DOHH2 (cell line): Measurements from ENCODE around the gene ITPR1.

ENCODE experiments used
- H3F3A ChIP-seq: fragments of 200-600 bp; sonication (generic), shearing (Covaris generic); 2 replicates; pipeline ENCODE4 v1.6.0; 2016; ENCODE audit warnings: antibody characterized with exemption, mild to moderate bottlenecking; ENCODE audit not compliant: control insufficient read depth, insufficient read depth
- H3K27ac ChIP-seq: fragments of 200-600 bp; sonication (generic); 2 replicates; pipeline ENCODE4 v1.5.1; 2014; ENCODE audit warnings: low read depth, mild to moderate bottlenecking, low read length, moderate library complexity
- H3K27me3 ChIP-seq: fragments of 200-600 bp; sonication (generic); 2 replicates; pipeline ENCODE4 v1.6.1; 2014; ENCODE audit warnings: mild to moderate bottlenecking, low read length, mixed read lengths; ENCODE audit not compliant: control insufficient read depth
- H3K36me3 ChIP-seq: fragments of 200-600 bp; sonication (generic); 2 replicates; pipeline ENCODE4 v1.6.1; 2014; ENCODE audit warnings: mild to moderate bottlenecking, low read length, moderate library complexity, mixed read lengths; ENCODE audit not compliant: control insufficient read depth
- H3K4me1 ChIP-seq: fragments of 200-600 bp; sonication (generic); 2 replicates; pipeline ENCODE4 v1.6.1; 2014; ENCODE audit warnings: mild to moderate bottlenecking, low read length, mixed read lengths; ENCODE audit not compliant: control insufficient read depth
- H3K4me2 ChIP-seq: fragments of 200-600 bp; sonication (generic); 2 replicates; pipeline ENCODE4 v1.6.0; 2014; ENCODE audit warnings: mild to moderate bottlenecking, low read length, moderate library complexity
- H3K4me3 ChIP-seq: fragments of 200-600 bp; sonication (generic); 2 replicates; pipeline ENCODE4 v1.5.1; 2014; ENCODE audit warnings: mild to moderate bottlenecking, low read length, mixed read lengths
- H3K79me2 ChIP-seq: fragments of 200-600 bp; sonication (generic); 2 replicates; pipeline ENCODE4 v1.6.1; 2014; ENCODE audit warnings: mild to moderate bottlenecking, low read length, mixed read lengths; ENCODE audit not compliant: control insufficient read depth
- H3K9me2 ChIP-seq: fragments of 200-600 bp; sonication (generic); replicated peaks from 2 replicates; pipeline ENCODE4 v1.6.1; 2014; ENCODE audit warnings: mild to moderate bottlenecking, low read length, mixed read lengths; ENCODE audit not compliant: control insufficient read depth
- H3K9me3 ChIP-seq: fragments of 200-600 bp; sonication (generic); 2 replicates; pipeline ENCODE4 v1.6.1; 2014; ENCODE audit warnings: antibody characterized with exemption, low read length, mixed read lengths; ENCODE audit not compliant: control insufficient read depth, insufficient read depth
- H4K20me1 ChIP-seq: fragments of 200-600 bp; sonication (generic); 2 replicates; pipeline ENCODE4 v1.6.0; 2014; ENCODE audit warnings: low read depth, mild to moderate bottlenecking, antibody characterized with exemption, low read length, moderate library complexity; ENCODE audit not compliant: control insufficient read depth, insufficient read depth
- CTCF ChIP-seq: fragments of 200-600 bp; sonication (generic); IDR thresholded peaks from one replicate; pipeline ENCODE4 v1.5.1; 2014; ENCODE audit warnings: antibody characterized with exemption, mild to moderate bottlenecking, low read depth, low read length; ENCODE audit not compliant: poor library complexity, severe bottlenecking
- EZH2phosphoT487 ChIP-seq: fragments of 200-600 bp; sonication (generic); IDR thresholded peaks from 2 replicates; pipeline ENCODE4 v1.6.1; 2017; ENCODE audit warnings: borderline replicate concordance, mild to moderate bottlenecking, antibody characterized with exemption, low read length, moderate library complexity, mixed read lengths

ITPR1 gene

GRCh38 chr3:4551794-4552442 is 58.8 kb downstream of the ITPR1 start:
- no peaks in the 10 kb centered on the region for H3K9me3 ChIP-seq
- no peak for TF ChIP-seq EZH2phosphoT487
- TF ChIP-seq CTCF = no peak
- no peaks in the 10 kb centered on the region for H4K20me1 ChIP-seq
- no peak overlapping the region for H3K4me3 ChIP-seq
- H3F3A ChIP-seq = no peaks in the 10 kb centered on the region
- H3K36me3 ChIP-seq = no peaks in the 10 kb centered on the region
- H3K4me2 ChIP-seq = no peak overlapping the region
- no peaks in the 10 kb centered on the region for H3K9me2 ChIP-seq
- H3K27me3 ChIP-seq = no peaks in the 10 kb centered on the region
- H3K79me2 ChIP-seq = no peaks in the 10 kb centered on the region
- no peaks in the 10 kb centered on the region for H3K4me1 ChIP-seq
- no peak overlapping the region for H3K27ac ChIP-seq

- H3K4me1 ChIP-seq = no peaks in the 10 kb centered on the region
- no peaks in the 10 kb centered on the region for H3K27me3 ChIP-seq
- H4K20me1 ChIP-seq = no peaks in the 10 kb centered on the region
- H3K36me3 ChIP-seq = no peaks in the 10 kb centered on the region
- no peaks in the 10 kb centered on the region for H3K9me2 ChIP-seq
- no peaks in the 10 kb centered on the region for H3K79me2 ChIP-seq
- no peak overlapping the region for H3K27ac ChIP-seq
- no peak overlapping the region for H3K4me2 ChIP-seq
- no peak overlapping the region for H3K4me3 ChIP-seq
- H3F3A ChIP-seq = no peaks in the 10 kb centered on the region
- no peaks in the 10 kb centered on the region for H3K9me3 ChIP-seq
- no peak for TF ChIP-seq CTCF
- TF ChIP-seq EZH2phosphoT487 = no peak
Observed at GRCh38 chr3:4552811-4553210, 59.7 kb downstream of the ITPR1 start.

GRCh38 chr3:4561661-4562060 is 68.5 kb downstream of the ITPR1 start:
- H3K79me2 ChIP-seq = no peaks in the 10 kb centered on the region
- no peaks in the 10 kb centered on the region for H3K9me2 ChIP-seq
- no peaks in the 10 kb centered on the region for H3K36me3 ChIP-seq
- TF ChIP-seq CTCF = no peak
- TF ChIP-seq EZH2phosphoT487 = no peak
- H3K4me1 ChIP-seq = no peaks in the 10 kb centered on the region
- H3K27ac ChIP-seq = no peak overlapping the region
- H4K20me1 ChIP-seq = no peaks in the 10 kb centered on the region
- no peaks in the 10 kb centered on the region for H3K9me3 ChIP-seq
- H3F3A ChIP-seq = no peaks in the 10 kb centered on the region
- H3K4me2 ChIP-seq = no peak overlapping the region
- no peaks in the 10 kb centered on the region for H3K27me3 ChIP-seq
- no peak overlapping the region for H3K4me3 ChIP-seq
